SJCRH30 (cell line): ENCODE measurements around the gene MPP2. TPM values are rescaled to one million over a fixed set of nuclear protein-coding genes. Genes with fewer than 3 reads are reported as not detected.
A peak's percentile ranks its signal among the peaks of the same experiment; 100 is the strongest.
"Not testable (repeated sequence)": the region's sequence is repeated elsewhere in the genome, so short reads cannot be mapped to it uniquely, and the experiment has no call there.

Experiments
- DNase-seq, 2 experiments: peaks; one replicate each; pipeline ENCODE4 v3.0.0-alpha.2; 2015 to 2020
- H3K27ac ChIP-seq: fragments of 250-450 bp; sonication (Bioruptor Pico); 2 replicates; pipeline ENCODE4 v1.5.1; 2020; ENCODE audit warnings: mild to moderate bottlenecking, moderate library complexity
- H3K27me3 ChIP-seq: fragments of 250-450 bp; sonication (Bioruptor Pico); 2 replicates; pipeline ENCODE4 v1.5.1; 2020; ENCODE audit warnings: mild to moderate bottlenecking, moderate library complexity
- H3K36me3 ChIP-seq: fragments of 250-450 bp; sonication (Bioruptor Pico); 2 replicates; pipeline ENCODE4 v1.5.1; 2020; ENCODE audit warnings: mild to moderate bottlenecking, moderate library complexity
- H3K4me1 ChIP-seq: fragments of 250-450 bp; sonication (Bioruptor Pico); 2 replicates; pipeline ENCODE4 v1.5.1; 2020; ENCODE audit warnings: mild to moderate bottlenecking, moderate library complexity
- H3K4me3 ChIP-seq: fragments of 250-450 bp; sonication (Bioruptor Pico); 2 replicates; pipeline ENCODE4 v1.5.1; 2020; ENCODE audit warnings: mild to moderate bottlenecking, moderate library complexity
- H3K9me3 ChIP-seq: fragments of 250-450 bp; sonication (Bioruptor Pico); replicated peaks from 2 replicates; pipeline ENCODE4 v1.5.1; 2020; ENCODE audit warnings: mild to moderate bottlenecking, moderate library complexity
- total RNA-seq: library from RNA; depleted of rRNA; stranded (reverse); fragments of >200 nt; shearing (Covaris generic); gene quantifications from 2 replicates; pipeline ENCODE4 v1.2.3, GENCODE V29; 2014

Gene MPP2
- total RNA-seq, 1 experiment from 2014 or later, result 17.4 TPM

DNA sequence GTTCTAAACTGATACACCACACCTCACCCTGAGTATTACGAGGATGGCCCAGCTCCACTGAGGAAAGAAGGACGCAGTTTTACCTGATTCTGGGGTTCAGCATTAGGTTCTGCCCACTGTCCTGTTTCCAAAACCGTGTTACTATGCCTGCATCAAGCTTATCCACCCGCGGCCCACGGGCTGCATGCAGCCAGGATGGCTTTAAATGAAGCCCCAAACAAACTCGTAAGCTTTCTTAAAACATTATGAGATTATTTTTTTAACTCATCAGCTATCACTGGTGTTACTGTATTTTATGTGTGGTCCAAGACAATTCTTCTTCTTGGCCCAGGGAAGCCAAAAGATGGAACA lies 64.4 kb downstream of the MPP2 start:
- H3K4me1 ChIP-seq, result peaks cover 10% of the 10 kb centered on the region
- no peak overlapping the region for H3K4me3 ChIP-seq
- peaks cover 16% of the 10 kb centered on the region for H3K27me3 ChIP-seq
- H3K36me3 ChIP-seq, result no peaks in the 10 kb centered on the region
- no peak for DNase-seq
- H3K9me3 ChIP-seq, result no peaks in the 10 kb centered on the region
- no peak overlapping the region for H3K27ac ChIP-seq

DNA sequence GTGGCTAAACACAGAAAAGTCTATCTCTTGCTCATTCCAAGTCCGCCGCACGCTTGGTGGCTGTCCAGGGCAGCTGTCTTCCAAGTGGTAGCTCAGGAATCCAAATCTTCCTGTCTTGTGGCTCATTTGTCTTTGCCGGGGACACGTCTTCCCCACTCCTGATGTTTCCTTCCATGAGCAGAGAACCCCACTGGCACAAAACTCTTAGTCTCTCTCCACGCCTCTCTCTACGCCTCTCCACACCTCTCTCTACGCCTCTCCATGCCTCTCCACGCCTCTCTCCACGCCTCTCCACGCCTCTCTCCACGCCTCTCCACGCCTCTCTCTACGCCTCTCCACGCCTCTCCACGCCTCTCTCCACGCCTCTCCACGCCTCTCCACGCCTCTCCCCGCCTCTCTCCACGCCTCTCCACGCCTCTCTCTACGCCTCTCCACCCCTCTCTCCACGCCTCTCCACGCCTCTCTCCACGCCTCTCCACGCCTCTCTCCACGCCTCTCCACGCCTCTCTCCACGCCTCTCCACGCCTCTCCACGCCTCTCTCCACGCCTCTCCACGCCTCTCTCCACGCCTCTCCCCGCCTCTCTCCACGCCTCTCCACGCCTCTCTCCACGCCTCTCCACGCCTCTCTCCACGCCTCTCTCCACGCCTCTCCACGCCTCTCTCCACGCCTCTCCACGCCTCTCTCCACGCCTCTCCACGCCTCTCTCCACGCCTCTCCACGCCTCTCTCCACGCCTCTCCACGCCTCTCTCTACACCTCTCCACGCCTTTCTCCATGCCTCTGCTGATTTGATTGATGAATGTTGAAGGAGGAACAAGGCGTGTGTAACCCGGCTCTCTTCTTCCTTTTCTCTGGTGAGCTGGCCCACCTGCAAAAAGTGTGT lies 65.0 kb downstream of the MPP2 start:
- not testable (repeated sequence) for H3K36me3 ChIP-seq, H3K27ac ChIP-seq, H3K9me3 ChIP-seq, H3K4me3 ChIP-seq
- peak; percentile 34 to 43 for DNase-seq
- peaks cover 11% of the 10 kb centered on the region for H3K27me3 ChIP-seq
- H3K4me1 ChIP-seq, result peaks cover 10% of the 10 kb centered on the region

DNA sequence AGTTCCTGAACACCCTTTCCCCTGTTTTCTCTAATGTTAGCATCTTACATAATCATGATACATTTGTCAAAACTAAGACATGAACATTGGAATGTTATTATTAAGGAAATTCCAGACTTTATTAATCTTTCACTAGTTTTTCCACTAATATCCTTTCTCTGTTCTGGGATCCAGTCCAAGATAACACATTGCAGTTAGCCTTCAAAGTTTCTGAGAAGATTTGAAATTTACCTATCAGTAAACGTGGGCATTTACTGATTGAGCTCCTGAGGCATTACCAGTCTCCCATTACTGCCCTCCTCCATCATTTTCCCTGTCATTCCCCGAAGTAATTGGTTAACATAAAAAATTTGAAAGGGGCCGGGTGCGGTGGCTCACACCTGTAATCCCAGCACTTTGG lies 66.1 kb downstream of the MPP2 start:
- DNase-seq, result no peak
- Histone ChIP-seq H3K4me1 (peaks cover 10% of the 10 kb centered on the region), H3K27me3 (peaks cover 11% of the 10 kb centered on the region), H3K4me3 (no peak overlapping the region), H3K27ac (no peak overlapping the region), H3K36me3 (no peaks in the 10 kb centered on the region), H3K9me3 (no peaks in the 10 kb centered on the region)

DNA sequence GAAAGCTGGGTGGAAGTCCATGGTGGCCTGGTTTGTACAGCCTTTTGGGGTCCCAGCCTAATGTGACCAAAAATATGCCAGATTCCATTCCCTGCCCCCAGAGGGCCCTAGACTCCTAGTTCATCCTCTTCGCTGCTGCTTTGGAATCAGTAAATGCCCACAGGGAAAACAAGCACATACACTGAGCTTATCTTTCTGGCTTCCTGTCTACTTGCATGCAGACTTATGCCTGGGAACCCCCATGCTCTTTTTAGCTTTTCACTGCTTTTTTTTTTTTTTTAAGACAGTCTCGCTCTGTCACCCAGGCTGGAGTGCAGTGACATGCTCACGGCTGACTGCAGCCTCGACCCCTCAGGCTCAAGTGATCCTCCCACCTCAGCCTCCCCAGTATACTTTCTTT lies 66.5 kb downstream of the MPP2 start:
- peaks cover 11% of the 10 kb centered on the region for H3K27me3 ChIP-seq
- no peaks in the 10 kb centered on the region for H3K9me3 ChIP-seq
- DNase-seq, result peak; percentile 50 to 73
- no peak overlapping the region for H3K27ac ChIP-seq
- H3K36me3 ChIP-seq, result no peaks in the 10 kb centered on the region
- no peak overlapping the region for H3K4me3 ChIP-seq
- peaks cover 9% of the 10 kb centered on the region for H3K4me1 ChIP-seq

DNA sequence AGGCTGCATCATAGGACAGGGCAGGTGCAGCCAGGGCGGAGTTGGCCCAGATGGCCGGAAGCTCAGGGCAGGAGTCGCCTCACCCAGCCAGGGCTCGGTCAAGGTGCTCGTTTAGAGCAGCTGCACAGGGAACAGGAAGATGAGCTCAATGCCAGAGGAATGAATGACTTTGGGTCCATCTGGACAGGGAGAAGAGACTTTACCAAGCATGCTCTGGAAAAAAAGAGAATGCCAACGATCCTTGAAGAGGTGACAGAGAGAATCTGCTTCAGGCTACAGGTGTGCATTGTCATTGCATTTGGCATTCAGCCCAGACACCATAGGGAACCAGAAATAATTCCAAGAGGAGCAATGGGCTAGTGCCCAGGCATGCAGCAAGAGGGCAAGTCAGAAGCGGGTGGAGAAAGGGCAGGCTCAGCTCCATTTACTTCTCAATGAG lies 67.6 kb downstream of the MPP2 start:
- Histone ChIP-seq H3K27me3 (peaks cover 11% of the 10 kb centered on the region), H3K4me1 (peaks cover 8% of the 10 kb centered on the region; the same call in 1 of the 2 replicates), H3K27ac (no peak overlapping the region), H3K9me3 (no peaks in the 10 kb centered on the region; the same call in 1 of the 2 replicates), H3K36me3 (no peaks in the 10 kb centered on the region), H3K4me3 (no peak overlapping the region)
- no peak for DNase-seq

DNA sequence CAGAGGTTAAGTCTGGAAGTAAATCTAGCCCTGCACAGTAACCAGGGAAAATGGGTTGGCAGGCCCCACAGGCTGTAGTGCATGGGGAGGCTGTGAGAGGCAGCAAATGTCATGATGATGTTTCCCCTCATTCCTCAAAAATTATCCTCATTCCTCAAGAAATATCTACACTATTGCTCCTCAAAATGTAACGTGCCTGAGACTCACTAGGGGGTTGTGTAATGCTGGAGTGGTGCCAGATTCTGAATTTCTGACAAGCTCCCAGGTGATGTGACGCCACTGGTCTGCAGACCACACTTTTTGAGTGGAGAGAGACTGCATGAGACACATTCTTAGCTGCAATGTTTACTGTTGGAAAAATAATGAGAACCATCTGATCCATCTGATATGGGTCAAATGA lies 73.2 kb downstream of the MPP2 start:
- Histone ChIP-seq H3K27ac (no peak overlapping the region), H3K9me3 (no peaks in the 10 kb centered on the region; the same call in 1 of the 2 replicates), H3K27me3 (peaks cover 7% of the 10 kb centered on the region; the same call in 1 of the 2 replicates), H3K36me3 (0 out of 2 replicates have a peak, but pooled peaks cover 2% of the 10 kb centered on the region), H3K4me3 (no peak overlapping the region), H3K4me1 (no peaks in the 10 kb centered on the region)
- DNase-seq, result no peak

DNA sequence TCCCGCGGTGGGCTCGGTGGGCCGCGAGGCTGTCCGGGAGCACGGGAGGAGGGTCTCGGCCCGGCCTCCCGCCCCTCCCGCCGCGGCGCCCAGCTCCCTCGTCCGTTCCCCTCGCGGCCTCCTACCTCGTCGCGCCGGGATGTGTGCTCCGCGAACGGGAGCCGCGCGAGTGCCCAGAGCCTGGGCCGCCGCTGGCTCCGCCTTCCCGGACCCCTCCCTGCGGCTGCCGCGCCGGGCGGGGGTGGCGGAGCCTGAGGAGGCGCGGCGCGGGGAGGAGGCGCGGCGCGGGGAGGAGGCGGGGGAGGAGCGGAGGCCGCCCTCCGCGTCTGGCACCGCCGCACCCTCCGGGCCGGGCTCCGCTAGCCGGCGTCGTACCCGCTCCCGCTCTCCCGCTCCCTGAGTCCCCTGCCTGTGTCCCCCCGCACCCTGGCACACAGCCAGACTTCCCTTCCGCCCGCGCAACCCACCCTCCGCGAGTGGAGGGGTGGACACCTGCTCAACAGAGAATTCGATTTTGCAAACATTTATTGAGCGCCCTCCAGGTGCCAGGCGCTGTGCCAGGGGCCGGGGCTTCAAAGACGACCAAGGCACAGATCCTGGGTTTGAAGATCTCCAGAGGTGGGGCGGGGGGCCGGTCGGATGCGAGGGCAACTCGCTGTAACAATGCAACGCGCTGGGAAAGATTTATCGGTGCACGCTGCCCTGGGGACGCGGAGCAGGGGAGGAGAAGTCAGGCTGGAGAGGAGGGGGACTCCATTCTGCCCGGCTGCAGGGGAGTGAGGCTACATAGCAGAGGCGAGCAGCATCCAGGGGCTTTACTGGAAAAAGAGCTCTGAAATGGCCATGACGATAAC lies 74.1 kb downstream of the MPP2 start, which contains the start of gene MPP3:
TSS of gene MPP3 (minus strand) at position 171 of the 854 bp plus-strand sequence. CDS start 1,240 bp downstream, outside the sequence.
- H3K9me3 ChIP-seq, result no peaks in the 10 kb centered on the region; the same call in 1 of the 2 replicates
- DNase-seq, result peak; percentile 55 to 74
- 0 out of 2 replicates have a peak, but pooled peaks cover 2% of the 10 kb centered on the region for H3K36me3 ChIP-seq
- no peaks in the 10 kb centered on the region for H3K4me1 ChIP-seq
- H3K4me3 ChIP-seq, result peak within 1 kb of the TSS; percentile 73
- peaks cover 7% of the 10 kb centered on the region; the same call in 1 of the 2 replicates for H3K27me3 ChIP-seq
- H3K27ac ChIP-seq, result no peak within 1 kb of the TSS

DNA sequence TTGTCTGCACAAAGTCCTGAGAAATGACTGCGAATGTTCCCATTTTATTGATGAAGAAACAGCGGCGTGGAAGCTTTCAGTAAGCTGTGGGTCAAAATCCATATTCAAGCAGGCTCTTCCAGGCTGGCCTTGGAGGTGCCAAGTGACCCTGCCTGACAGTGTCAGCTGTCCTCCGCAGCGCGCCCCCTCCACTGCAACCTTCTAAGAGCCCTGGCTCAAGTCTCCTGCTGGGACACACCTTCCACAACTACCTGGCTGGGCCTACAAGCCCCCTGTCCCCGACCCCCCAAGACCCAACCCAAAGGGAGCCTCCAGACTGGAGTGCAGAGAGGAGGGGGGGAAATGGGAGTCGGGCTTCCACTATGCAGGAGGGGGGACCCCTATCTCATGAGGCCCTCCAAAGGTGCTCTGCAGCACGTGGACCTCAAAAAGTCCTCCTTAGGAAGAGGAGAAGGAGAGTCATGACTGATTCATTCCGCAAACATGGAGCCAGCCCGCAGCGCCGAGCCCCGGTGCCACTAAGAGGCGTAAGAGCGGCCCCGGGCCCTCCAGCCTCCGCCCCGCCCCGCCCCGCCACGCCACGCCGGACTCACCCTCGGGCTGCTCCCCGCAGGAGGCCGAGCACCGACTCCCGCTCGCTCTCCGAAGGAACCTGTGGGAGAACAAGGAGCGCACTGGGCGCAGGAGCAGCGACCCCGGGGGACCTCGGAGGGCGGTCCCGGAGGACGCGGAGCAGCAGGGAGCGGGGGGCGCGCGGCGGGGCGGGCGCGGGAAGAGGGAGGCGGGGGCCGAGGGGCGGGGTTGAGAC lies 75.0 kb downstream of the MPP2 start:
- H3K36me3 ChIP-seq, result 0 out of 2 replicates have a peak, but pooled peaks cover 4% of the 10 kb centered on the region
- peak; percentile 47 to 60 for DNase-seq
- no peaks in the 10 kb centered on the region for H3K4me1 ChIP-seq
- peaks cover 7% of the 10 kb centered on the region; the same call in 1 of the 2 replicates for H3K27me3 ChIP-seq
- peak overlapping the region; percentile 73 for H3K4me3 ChIP-seq
- H3K9me3 ChIP-seq, result no peaks in the 10 kb centered on the region; the same call in 1 of the 2 replicates
- H3K27ac ChIP-seq, result no peak overlapping the region

DNA sequence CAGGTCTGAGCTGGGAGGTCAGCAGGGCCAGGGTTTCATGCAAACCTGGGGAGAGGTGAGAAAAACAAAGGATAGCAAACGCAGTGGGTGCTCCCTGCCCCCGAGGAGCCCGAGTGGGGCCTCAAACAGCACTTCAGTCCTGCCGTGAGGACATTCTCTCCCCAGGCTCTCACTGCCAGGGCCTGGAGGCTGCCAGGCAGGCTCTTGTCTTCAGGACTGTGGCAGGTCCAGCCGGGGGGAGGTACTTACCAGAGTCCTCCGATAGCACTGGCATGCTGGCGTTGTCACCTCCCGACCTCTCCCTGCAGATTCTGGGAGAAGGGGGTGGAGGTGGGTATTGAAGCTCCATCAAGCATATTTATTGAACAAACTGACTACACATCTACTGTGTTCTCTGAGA lies 75.7 kb downstream of the MPP2 start:
- Histone ChIP-seq H3K27me3 (peaks cover 7% of the 10 kb centered on the region; the same call in 1 of the 2 replicates), H3K27ac (no peak overlapping the region), H3K4me1 (no peaks in the 10 kb centered on the region), H3K4me3 (no peak overlapping the region), H3K9me3 (no peaks in the 10 kb centered on the region; the same call in 1 of the 2 replicates), H3K36me3 (0 out of 2 replicates have a peak, but pooled peaks cover 4% of the 10 kb centered on the region)
- no peak for DNase-seq

DNA sequence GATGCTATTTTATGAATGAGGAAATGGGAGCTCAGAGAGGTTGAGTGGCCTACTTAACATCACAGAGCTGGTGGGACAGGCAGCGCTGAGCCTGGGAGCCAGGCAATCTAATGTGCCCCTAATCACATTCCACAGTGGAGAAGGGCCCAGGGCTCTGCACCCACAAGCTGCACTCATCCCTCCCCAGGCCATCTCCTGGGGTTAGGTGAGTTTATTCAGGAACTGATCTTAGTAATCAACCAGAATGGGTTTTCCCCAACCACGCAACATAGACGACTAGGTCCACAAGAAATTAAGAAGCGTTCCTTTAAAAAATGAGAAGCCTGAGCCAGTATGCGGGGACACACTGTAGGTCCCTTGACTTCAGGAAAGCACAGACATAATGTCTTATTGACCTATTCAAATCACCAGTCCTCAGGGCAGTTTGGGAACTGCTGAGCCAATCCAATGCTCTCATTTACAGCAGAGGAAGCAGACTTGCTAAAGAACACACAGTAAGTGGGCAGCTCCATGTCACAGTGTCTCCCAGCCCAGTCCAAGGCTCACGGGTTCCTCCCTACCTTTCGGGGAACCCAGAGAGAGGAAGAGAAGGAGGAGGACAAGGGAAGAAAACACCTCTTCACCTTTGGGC lies 76.7 kb downstream of the MPP2 start:
- H3K9me3 ChIP-seq, result no peaks in the 10 kb centered on the region; the same call in 1 of the 2 replicates
- peaks cover 7% of the 10 kb centered on the region; the same call in 1 of the 2 replicates for H3K27me3 ChIP-seq
- no peak overlapping the region for H3K27ac ChIP-seq
- no peak for DNase-seq
- H3K36me3 ChIP-seq, result peaks cover 11% of the 10 kb centered on the region; the same call in 1 of the 2 replicates
- no peak overlapping the region for H3K4me3 ChIP-seq
- no peaks in the 10 kb centered on the region for H3K4me1 ChIP-seq

DNA sequence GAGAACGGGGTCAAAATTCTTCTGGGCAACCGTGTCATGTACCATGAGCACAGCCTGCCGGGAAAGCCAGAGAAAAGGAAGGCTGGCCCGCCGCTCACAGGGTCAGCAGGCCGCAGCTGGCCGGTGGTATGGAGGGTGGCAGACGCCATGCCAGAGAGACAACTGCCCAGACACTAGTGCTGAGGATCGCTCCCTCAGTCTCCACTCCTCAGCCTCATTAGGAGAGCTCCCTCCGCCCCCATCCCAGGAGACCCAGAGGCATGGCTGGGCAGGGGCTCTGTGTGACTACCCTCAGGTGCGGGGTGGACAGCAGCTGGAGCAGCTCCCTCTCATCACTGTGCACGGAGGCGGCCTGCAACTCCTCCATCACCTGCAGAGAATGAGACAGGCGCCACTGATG lies 77.6 kb downstream of the MPP2 start:
- no peaks in the 10 kb centered on the region; the same call in 1 of the 2 replicates for H3K9me3 ChIP-seq
- DNase-seq, result no peak
- H3K36me3 ChIP-seq, result peaks cover 11% of the 10 kb centered on the region; the same call in 1 of the 2 replicates
- peaks cover 7% of the 10 kb centered on the region; the same call in 1 of the 2 replicates for H3K27me3 ChIP-seq
- H3K27ac ChIP-seq, result no peak overlapping the region
- no peak overlapping the region for H3K4me3 ChIP-seq
- no peaks in the 10 kb centered on the region for H3K4me1 ChIP-seq

DNA sequence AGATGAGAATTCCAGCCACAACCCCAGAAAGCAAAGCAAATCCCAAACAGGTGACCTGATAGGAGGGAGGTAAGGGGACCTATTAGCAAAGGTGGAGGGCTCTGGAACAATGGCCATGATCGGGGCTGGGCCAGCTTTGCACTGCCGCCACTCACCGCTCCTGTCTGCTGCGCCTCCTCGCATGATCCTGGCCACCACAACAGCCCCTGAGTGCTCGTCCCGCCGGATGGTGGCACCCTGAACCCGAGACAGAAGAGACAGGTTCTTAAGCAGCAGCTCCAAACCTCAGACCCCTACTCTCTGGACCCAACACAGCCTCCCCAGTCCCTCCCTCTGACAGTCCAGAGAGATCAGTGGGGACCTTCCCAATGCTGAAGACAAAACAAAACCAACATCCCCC lies 79.7 kb downstream of the MPP2 start:
- H3K4me3 ChIP-seq, result no peak overlapping the region
- DNase-seq, result no peak
- peaks cover 11% of the 10 kb centered on the region; the same call in 1 of the 2 replicates for H3K36me3 ChIP-seq
- H3K4me1 ChIP-seq, result no peaks in the 10 kb centered on the region
- H3K27me3 ChIP-seq, result no peaks in the 10 kb centered on the region
- H3K9me3 ChIP-seq, result no peaks in the 10 kb centered on the region
- no peak overlapping the region for H3K27ac ChIP-seq

DNA sequence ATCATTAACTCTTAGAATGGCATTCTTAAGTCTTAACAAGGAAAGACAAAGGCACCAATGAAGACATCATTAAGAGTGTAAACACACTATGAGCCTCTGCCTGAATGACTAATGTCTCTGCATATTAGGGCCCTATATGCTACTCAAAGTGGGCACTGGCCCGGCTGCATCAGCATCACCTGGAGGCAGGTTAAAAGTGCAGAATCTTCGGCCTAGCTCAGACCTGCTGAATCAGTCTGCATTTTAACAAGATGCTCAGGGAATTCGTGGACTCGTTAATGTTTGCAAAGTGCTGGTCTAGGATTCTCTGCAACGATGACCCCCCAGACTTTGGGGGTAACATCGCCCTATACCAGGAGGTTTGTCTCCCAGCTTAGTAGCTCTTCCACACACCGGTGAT lies 81.1 kb downstream of the MPP2 start:
- no peaks in the 10 kb centered on the region for H3K9me3 ChIP-seq
- DNase-seq, result no peak
- no peak overlapping the region for H3K4me3 ChIP-seq

More for the DNA sequence above, 81.1 kb downstream of the MPP2 start:
- Histone ChIP-seq H3K27ac (no peak overlapping the region), H3K36me3 (peaks cover 10% of the 10 kb centered on the region; the same call in 1 of the 2 replicates), H3K27me3 (no peaks in the 10 kb centered on the region), H3K4me1 (no peaks in the 10 kb centered on the region)
